Measurements from ENCODE around the gene FKBP8.

FKBP8 gene

GRCh38 chr19:18571564-18572344 is 28.4 kb upstream of the FKBP8 start, which contains the start of gene UBA52:
Gene UBA52 (plus strand): TSS chr19:18571857. CDS start chr19:18573301, 1,444 bp downstream.
- FAIRE-seq (no peak), DNase-seq (ENCODE audit: insufficient read length, low spot score) (peak; percentile 77)
- TF ChIP-seq CTCF (IDR thresholded peaks at IDR 0.05; ENCODE audit: insufficient read depth, missing control alignments) = no peak

- DNase-seq (ENCODE audit: insufficient read length, low spot score) = no peak
- no peak for FAIRE-seq
- TF ChIP-seq CTCF (IDR thresholded peaks at IDR 0.05; ENCODE audit: insufficient read depth, missing control alignments) = no peak
Measured at GRCh38 chr19:18568367-18568766, 25.0 kb upstream of the FKBP8 start.

- no peak for DNase-seq (ENCODE audit: insufficient read length, low spot score)
- TF ChIP-seq CTCF (IDR thresholded peaks at IDR 0.05; ENCODE audit: insufficient read depth, missing control alignments) = no peak
- FAIRE-seq = no peak
Measured at GRCh38 chr19:18566953-18567352, 23.6 kb upstream of the FKBP8 start.

GRCh38 chr19:18562086-18562485 is 18.7 kb upstream of the FKBP8 start:
- no peak for DNase-seq (ENCODE audit: insufficient read length, low spot score)
- no peak for TF ChIP-seq CTCF (IDR thresholded peaks at IDR 0.05; ENCODE audit: insufficient read depth, missing control alignments)
- FAIRE-seq = no peak

- FAIRE-seq (no peak), DNase-seq (ENCODE audit: insufficient read length, low spot score) (no peak)
- no peak for TF ChIP-seq CTCF (IDR thresholded peaks at IDR 0.05; ENCODE audit: insufficient read depth, missing control alignments)
Measured at GRCh38 chr19:18559685-18560084, 16.3 kb upstream of the FKBP8 start.

DNA sequence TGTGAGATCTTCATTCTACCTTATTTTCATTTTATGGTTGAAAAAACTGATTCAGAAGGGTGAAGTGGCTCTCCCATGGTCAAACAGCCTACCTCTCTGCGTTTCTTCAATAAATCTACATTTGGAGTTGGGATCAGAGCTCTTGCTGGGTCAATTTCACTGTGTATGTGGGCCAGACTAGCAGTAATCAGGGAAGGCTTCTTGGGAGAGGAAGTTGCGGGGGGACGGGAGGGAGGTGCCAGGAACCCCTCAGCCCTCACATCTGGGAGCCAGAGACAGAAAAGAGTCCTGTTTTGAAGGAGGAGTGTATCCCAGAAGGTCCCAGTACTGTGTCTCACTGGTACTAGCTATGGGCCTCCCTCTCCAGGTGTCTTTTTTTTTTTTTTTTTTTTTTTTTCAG is 15.2 kb upstream of the FKBP8 start:
- FAIRE-seq (no peak), DNase-seq (ENCODE audit: insufficient read length, low spot score) (no peak)
- no peak for TF ChIP-seq CTCF (IDR thresholded peaks at IDR 0.05; ENCODE audit: insufficient read depth, missing control alignments)

- DNase-seq (ENCODE audit: insufficient read length, low spot score) = no peak
- TF ChIP-seq CTCF (IDR thresholded peaks at IDR 0.05; ENCODE audit: insufficient read depth, missing control alignments) = no peak
- no peak for FAIRE-seq
Measured at GRCh38 chr19:18558202-18558555, 14.8 kb upstream of the FKBP8 start.
